Calu3 (cell line): ENCODE measurements around the gene IQCM. TPM values are rescaled to one million over a fixed set of nuclear protein-coding genes. Genes with fewer than 3 reads are reported as not detected.
"Not testable (repeated sequence)": the region's sequence is repeated elsewhere in the genome, so short reads cannot be mapped to it uniquely, and the experiment has no call there.

Source experiments
- BruUV-seq: library from RNA; stranded (reverse); fragments of 400-500 nt; replicated peaks from 2 replicates; lab custom pipeline; 2021; lab: Mats Ljungman, UMichigan
- CTCF ChIA-PET: fragments of 300-600 bp; sonication (Branson Sonifier 250); formaldehyde crosslinking; loops from one replicate; lab custom pipeline; 2022; ENCODE audit warnings: antibody characterized with exemption; lab: Charles Lee
- DNase-seq: peaks from one replicate; pipeline ENCODE4 v3.0.0; 2022
- H3K27ac Mint-ChIP-seq: one replicate; pipeline ENCODE4 v1.8.0; 2022; ENCODE audit warnings: mixed read lengths; ENCODE audit not compliant: unreplicated experiment
- H3K27me3 Mint-ChIP-seq: one replicate; pipeline ENCODE4 v1.8.0; 2022; ENCODE audit warnings: mixed read lengths; ENCODE audit not compliant: unreplicated experiment
- H3K36me3 Mint-ChIP-seq: one replicate; pipeline ENCODE4 v1.8.0; 2022; ENCODE audit warnings: mild to moderate bottlenecking, moderate library complexity, mixed read lengths; ENCODE audit not compliant: insufficient read depth, unreplicated experiment
- H3K4me1 Mint-ChIP-seq: one replicate; pipeline ENCODE4 v1.8.0; 2022; ENCODE audit warnings: mild to moderate bottlenecking, low read depth, mixed read lengths; ENCODE audit not compliant: unreplicated experiment
- H3K4me3 Mint-ChIP-seq: one replicate; pipeline ENCODE4 v1.8.0; 2022; ENCODE audit warnings: mild to moderate bottlenecking, low read depth, moderate library complexity, mixed read lengths; ENCODE audit not compliant: unreplicated experiment
- H3K9me3 Mint-ChIP-seq: one replicate; pipeline ENCODE4 v1.8.0; 2022; ENCODE audit warnings: low read depth, mixed read lengths; ENCODE audit not compliant: unreplicated experiment
- CTCF ChIP-seq: fragments of 200-600 bp; IDR thresholded peaks from one replicate; pipeline ENCODE4 v1.8.0; 2022; ENCODE audit warnings: antibody characterized with exemption; ENCODE audit not compliant: unreplicated experiment
- intact Hi-C: fragments of 100-400 bp; cut with micrococcal nuclease; formaldehyde crosslinking; loops from one replicate; pipeline ENCODE4 v1.10.0; 2022; ENCODE audit not compliant: unreplicated experiment
- total RNA-seq: library from RNA; stranded (reverse); gene quantifications from 2 replicates; pipeline ENCODE4 v1.2.3, GENCODE V29; 2022

Gene IQCM
- total RNA-seq, 1 experiment from 2014 or later: not detected

- BruUV-seq: no TSS peak
- H3K4me1 Mint-ChIP-seq: no peaks in the 10 kb centered on the region
Measured at GRCh38 chr4:149489321-149489720, 326.3 kb downstream of the IQCM start.

GRCh38 chr4:149486861-149487260 lies 328.8 kb downstream of the IQCM start:
- no peak for TF ChIP-seq CTCF
- no peak for DNase-seq
- H3K4me1 Mint-ChIP-seq: no peaks in the 10 kb centered on the region
- no peak overlapping the region for H3K4me3 Mint-ChIP-seq
- H3K36me3 Mint-ChIP-seq: no peaks in the 10 kb centered on the region
- BruUV-seq: no TSS peak
- no peak overlapping the region for H3K27ac Mint-ChIP-seq
- intact Hi-C loops: no loop called here
- CTCF ChIA-PET: no interaction called here
- no peaks in the 10 kb centered on the region for H3K27me3 Mint-ChIP-seq
- peaks cover 9% of the 10 kb centered on the region for H3K9me3 Mint-ChIP-seq

More at GRCh38 chr4:149489321-149489720, 326.3 kb downstream of the IQCM start:
- Mint-ChIP-seq H3K27me3 (no peaks in the 10 kb centered on the region), H3K27ac (no peak overlapping the region), H3K9me3 (peaks cover 11% of the 10 kb centered on the region), H3K4me3 (no peak overlapping the region), H3K36me3 (no peaks in the 10 kb centered on the region)
- no peak for TF ChIP-seq CTCF
- no peak for DNase-seq
- intact Hi-C loops: no loop called here
- CTCF ChIA-PET: no interaction called here

- H3K36me3 Mint-ChIP-seq, BruUV-seq, H3K4me1 Mint-ChIP-seq, CTCF ChIA-PET, intact Hi-C loops, H3K4me3 Mint-ChIP-seq, H3K27me3 Mint-ChIP-seq, H3K27ac Mint-ChIP-seq, H3K9me3 Mint-ChIP-seq, DNase-seq: not testable (repeated sequence)
Measured at GRCh38 chr4:149468669-149469068, 347.0 kb downstream of the IQCM start.

GRCh38 chr4:149466446-149466845 lies 349.2 kb downstream of the IQCM start:
- no peaks in the 10 kb centered on the region for H3K4me1 Mint-ChIP-seq
- CTCF ChIA-PET: no interaction called here

More at GRCh38 chr4:149466446-149466845, 349.2 kb downstream of the IQCM start:
- intact Hi-C loops: no loop called here
- no peak for TF ChIP-seq CTCF
- H3K27ac Mint-ChIP-seq: no peak overlapping the region
- no peak overlapping the region for H3K4me3 Mint-ChIP-seq
- H3K36me3 Mint-ChIP-seq: no peaks in the 10 kb centered on the region
- BruUV-seq: no TSS peak
- H3K27me3 Mint-ChIP-seq: no peaks in the 10 kb centered on the region
- H3K9me3 Mint-ChIP-seq: peaks cover 10% of the 10 kb centered on the region
- DNase-seq: no peak
